ENCODE results near the gene ZNF554.
"Not testable (repeated sequence)": the region's sequence is repeated elsewhere in the genome, so short reads cannot be mapped to it uniquely, and the experiment has no call there.

The ZNF554 gene

GRCh38 chr19:2867025-2867991 is 47.6 kb downstream of the ZNF554 start, which contains the start of gene ZNF556:
TSS of gene ZNF556 (plus strand) at chr19:2867335. CDS start at chr19:2867422, 87 bp downstream.
- no peak for DNase-seq (ENCODE audit: low spot score)

GRCh38 chr19:2869618-2870017 is 50.0 kb downstream of the ZNF554 start:
- DNase-seq (ENCODE audit: low spot score) = no peak

GRCh38 chr19:2872175-2872574 is 52.5 kb downstream of the ZNF554 start:
- not testable (repeated sequence) for DNase-seq (ENCODE audit: low spot score)

- no peak for DNase-seq (ENCODE audit: low spot score)
Observed at GRCh38 chr19:2877398-2878331, 58.0 kb downstream of the ZNF554 start.

- no peak for DNase-seq (ENCODE audit: low spot score)
Observed at GRCh38 chr19:2883686-2884439, 64.2 kb downstream of the ZNF554 start.

- no peak for DNase-seq (ENCODE audit: low spot score)
Observed at GRCh38 chr19:2885736-2886135, 66.1 kb downstream of the ZNF554 start.
